Measurements from ENCODE around the gene GLCCI1.

Gene GLCCI1

DNA sequence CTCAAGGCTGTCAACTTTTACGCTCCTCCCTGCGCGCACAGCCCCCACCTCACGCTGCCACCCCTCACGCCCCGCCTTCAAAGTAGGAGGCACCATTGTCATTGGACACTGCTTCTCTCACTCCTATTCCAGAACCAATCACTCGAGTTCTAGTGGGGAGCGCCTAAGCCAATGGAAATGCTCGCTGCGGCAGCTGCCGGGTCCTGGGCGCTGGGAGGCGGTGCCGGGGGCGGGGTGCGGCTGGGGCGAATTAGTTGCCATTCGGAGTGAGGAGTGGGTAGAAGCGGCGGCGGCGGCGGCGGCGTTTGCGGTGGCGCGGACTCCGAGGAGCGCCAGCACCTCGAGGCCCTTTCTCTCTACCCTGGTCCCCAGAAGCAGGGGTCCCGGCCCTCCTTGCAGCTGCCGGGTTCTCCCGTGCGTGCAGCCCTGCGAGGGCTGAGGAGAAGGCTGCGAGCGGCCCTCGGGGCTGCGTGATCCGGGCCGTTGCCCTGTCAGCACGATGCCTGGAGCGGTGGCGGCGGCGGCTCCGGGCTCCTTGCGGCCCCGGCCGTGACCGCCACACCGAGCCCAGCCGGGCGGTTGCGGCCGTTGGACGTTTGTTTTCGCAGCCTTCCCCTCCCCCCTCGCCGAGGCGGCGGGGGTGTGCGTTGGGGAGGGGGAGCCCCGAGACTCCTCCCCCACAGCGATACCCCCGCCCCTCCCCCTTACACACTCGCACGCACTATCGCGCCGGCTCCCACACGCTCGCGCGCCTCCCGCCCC lies at the start of gene GLCCI1:
TSS of gene GLCCI1 (plus strand) at position 253 of the 762 bp plus-strand sequence. CDS start 555 bp downstream, outside the sequence.
- DNase-seq (ENCODE audit: low read depth, low spot score), result peak; percentile 93

GRCh38 chr7:7919449-7919945 lies 49.1 kb upstream of the GLCCI1 start:
- no peak for DNase-seq (ENCODE audit: low read depth, low spot score)

GRCh38 chr7:7920056-7920455 lies 48.5 kb upstream of the GLCCI1 start:
- DNase-seq (ENCODE audit: low read depth, low spot score), result no peak

GRCh38 chr7:7920481-7920880 lies 48.1 kb upstream of the GLCCI1 start:
- no peak for DNase-seq (ENCODE audit: low read depth, low spot score)

GRCh38 chr7:7921830-7922229 lies 46.8 kb upstream of the GLCCI1 start:
- no peak for DNase-seq (ENCODE audit: low read depth, low spot score)

DNA sequence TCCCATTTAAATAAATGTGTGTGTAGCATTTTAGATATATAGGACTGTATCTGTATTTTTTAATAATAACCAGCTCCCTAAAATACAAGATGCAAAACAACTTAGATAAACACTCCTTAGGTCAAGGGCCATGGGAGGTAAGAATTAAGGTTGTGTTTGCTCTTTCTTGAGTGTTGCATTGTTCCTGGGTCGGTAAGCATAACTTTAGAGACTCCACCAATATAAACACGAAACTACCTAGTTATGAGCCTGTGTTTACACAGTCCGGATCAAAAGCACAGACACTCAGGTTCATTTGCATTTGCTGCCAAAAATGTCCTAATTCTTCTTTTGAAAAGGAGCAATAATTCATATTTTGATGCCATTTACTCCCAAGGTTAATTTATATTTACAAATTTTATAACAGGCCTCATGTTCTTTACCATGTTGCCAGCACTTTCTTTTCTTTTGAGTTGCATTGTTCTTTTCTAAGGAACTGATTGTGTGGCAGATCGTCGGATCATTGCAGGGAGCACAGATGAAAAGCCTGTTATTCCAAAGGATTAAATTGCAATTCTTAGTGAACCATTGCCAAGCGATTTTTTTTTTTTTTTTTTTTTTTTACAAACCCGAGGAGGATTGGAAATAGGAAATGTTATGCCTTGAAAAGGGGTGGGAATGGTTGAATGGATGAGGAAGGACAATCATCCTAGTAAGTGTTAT lies 45.8 kb upstream of the GLCCI1 start:
- DNase-seq (ENCODE audit: low read depth, low spot score), result no peak

DNA sequence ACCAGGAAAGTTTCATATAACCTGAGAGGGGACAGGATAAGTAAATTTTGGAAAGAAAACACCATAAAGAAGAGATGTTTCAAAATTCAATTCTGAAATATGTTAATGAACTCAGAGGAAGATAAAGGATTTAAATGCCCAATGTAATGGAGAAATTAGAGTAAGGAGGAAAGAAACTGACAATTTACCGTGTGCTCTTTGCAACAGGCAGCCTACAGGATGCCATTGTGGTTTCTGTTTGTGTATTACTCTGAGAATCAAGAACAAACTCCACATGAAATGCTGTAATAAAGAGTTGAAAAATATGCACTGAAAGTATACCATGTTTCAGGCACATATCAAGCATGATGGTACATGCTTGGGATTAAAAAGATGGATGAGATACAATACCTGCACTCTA lies 44.8 kb upstream of the GLCCI1 start:
- DNase-seq (ENCODE audit: low read depth, low spot score), result no peak

GRCh38 chr7:7924303-7924702 lies 44.3 kb upstream of the GLCCI1 start:
- no peak for DNase-seq (ENCODE audit: low read depth, low spot score)

- DNase-seq (ENCODE audit: low read depth, low spot score), result no peak
Measured at GRCh38 chr7:7931626-7932025, 37.0 kb upstream of the GLCCI1 start.

DNA sequence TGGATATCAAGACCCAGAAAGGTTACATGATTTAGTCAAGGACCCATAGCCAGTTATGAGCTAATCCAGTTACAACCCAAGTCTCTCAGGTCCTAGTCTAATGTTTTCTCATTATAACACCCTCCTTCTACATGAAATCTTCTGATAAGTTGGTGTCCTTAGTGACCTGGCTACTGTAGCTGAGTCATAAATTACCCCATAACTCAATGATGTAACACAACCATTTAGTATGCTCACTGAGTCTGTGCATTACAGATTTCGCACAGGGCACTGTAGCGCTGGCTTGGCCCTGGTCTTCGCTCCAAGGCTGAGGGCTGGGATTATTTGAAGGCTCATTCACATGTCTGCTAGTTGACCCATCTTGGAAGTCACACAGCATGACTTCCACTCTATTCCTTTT lies 36.0 kb upstream of the GLCCI1 start:
- DNase-seq (ENCODE audit: low read depth, low spot score), result no peak

- DNase-seq (ENCODE audit: low read depth, low spot score), result no peak
Measured at GRCh38 chr7:7933915-7934526, 34.6 kb upstream of the GLCCI1 start.

DNA sequence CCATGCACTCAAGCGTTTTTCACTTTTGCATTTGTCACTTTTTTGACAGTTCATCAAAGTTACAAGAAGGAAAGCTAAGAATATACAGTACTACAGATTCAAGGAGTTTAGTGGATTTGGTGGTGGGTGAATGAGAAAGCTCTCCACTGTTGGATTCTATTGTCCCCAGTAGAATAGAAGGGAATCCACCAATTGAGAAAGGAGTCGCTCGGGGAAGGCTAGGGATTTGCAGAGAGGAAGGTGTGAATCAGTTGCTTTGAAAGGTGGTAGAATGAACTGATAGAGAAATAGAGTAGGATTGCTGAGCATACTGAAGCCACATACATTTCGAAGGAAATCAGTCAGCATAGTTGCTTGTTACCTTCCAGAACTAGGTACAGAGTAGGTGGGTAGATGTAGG lies 33.7 kb upstream of the GLCCI1 start:
- no peak for DNase-seq (ENCODE audit: low read depth, low spot score)

- no peak for DNase-seq (ENCODE audit: low read depth, low spot score)
Measured at GRCh38 chr7:7938471-7938870, 30.1 kb upstream of the GLCCI1 start.

DNA sequence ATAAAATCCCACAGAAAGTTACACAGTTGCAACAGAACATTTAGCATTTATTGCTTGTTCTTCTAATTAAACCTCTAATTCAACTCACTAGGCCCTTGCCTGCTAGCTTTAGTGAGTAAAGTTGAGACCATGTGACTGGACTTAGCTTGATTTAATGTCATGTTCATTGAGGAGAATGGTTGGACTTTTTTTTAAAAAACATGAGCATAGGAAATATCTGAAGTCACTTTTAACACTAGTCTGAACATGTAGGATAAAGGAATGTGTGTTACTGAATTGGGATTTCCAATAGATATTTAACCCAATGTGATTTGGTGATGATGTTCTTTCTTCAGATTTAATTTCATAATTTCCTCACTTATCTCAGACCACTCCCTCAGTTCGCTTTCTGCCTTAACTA lies 24.6 kb upstream of the GLCCI1 start:
- DNase-seq (ENCODE audit: low read depth, low spot score), result no peak

- DNase-seq (ENCODE audit: low read depth, low spot score), result no peak
Measured at GRCh38 chr7:7944619-7945282, 23.8 kb upstream of the GLCCI1 start.

- no peak for DNase-seq (ENCODE audit: low read depth, low spot score)
Measured at GRCh38 chr7:7946486-7946885, 22.1 kb upstream of the GLCCI1 start.

GRCh38 chr7:7948232-7948631 lies 20.4 kb upstream of the GLCCI1 start:
- no peak for DNase-seq (ENCODE audit: low read depth, low spot score)

GRCh38 chr7:7953806-7954205 lies 14.8 kb upstream of the GLCCI1 start:
- no peak for DNase-seq (ENCODE audit: low read depth, low spot score)

- no peak for DNase-seq (ENCODE audit: low read depth, low spot score)
Measured at GRCh38 chr7:7956531-7957128, 12.0 kb upstream of the GLCCI1 start.

DNA sequence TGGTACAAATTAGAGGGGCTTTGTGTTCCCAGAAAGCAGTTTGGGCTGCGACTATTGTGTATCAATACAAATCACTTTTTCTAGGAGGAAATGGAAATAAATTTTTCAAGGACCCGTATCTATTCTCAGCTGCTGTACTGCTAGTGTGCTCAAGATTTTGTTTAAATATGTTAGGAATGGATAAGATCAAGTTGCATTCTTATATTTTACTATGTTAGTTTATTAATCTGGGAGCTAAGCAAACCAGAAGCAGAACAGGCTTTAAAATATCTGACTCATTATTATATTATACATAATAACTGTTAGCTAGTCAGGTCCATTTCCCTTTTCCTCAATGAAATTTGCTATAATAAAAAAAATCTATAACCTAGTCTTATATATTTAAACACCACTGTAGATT lies 11.1 kb upstream of the GLCCI1 start:
- no peak for DNase-seq (ENCODE audit: low read depth, low spot score)

- no peak for DNase-seq (ENCODE audit: low read depth, low spot score)
Measured at GRCh38 chr7:7959979-7960670, 8.5 kb upstream of the GLCCI1 start.
